T1000 (cell line): ENCODE results near the gene SFXN3.

Source experiments
- DNase-seq: peaks from one replicate; lab custom pipeline; 2025; ENCODE audit warnings: mixed read lengths; lab: John Stamatoyannopoulos, UW

SFXN3 gene

GRCh38 chr10:101072923-101073322 lies 41.9 kb downstream of the SFXN3 start:
- no peak for DNase-seq

DNA sequence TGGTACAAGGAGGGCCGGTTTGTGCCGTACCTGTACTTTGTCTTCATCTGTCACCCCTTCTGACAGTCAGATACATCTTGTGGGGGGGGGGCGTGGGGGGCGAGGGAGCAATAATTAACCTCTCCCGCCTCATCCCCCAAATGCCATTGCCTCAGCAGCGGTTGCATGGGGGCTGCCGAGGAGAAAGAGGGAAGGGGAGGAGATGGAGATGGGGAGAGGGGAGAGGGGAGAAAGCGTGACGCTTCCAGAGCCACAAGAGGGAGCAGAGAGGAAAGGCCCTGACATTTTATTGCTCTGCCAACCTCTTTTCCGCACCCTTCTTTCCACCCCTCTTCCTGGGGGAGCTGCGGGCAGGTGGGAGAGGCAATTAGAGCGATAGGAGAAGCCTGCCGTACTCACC lies 42.6 kb downstream of the SFXN3 start:
- DNase-seq, result no peak

- no peak for DNase-seq
These were observed 44.7 kb downstream of the SFXN3 start for GRCh38 chr10:101075775-101076174.

DNA sequence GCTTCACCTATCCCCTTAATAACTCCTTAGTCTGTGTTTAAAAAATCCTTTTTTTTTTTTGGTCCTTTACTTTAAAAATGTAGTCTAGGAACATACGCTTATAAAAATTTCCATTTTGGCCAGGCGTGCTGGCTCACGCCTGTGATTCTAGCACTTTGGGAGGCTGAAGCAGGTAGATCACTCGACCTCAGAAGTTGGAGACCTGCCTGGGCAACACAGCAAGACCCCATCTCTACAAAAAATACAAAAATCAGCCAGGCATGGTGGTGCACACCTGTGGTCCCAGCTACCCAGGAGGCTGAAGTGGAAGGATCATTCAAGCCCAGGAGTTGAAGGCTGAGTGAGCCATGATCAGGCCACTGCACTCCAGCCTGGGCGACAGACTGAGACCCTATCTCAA lies 45.6 kb downstream of the SFXN3 start:
- no peak for DNase-seq

DNA sequence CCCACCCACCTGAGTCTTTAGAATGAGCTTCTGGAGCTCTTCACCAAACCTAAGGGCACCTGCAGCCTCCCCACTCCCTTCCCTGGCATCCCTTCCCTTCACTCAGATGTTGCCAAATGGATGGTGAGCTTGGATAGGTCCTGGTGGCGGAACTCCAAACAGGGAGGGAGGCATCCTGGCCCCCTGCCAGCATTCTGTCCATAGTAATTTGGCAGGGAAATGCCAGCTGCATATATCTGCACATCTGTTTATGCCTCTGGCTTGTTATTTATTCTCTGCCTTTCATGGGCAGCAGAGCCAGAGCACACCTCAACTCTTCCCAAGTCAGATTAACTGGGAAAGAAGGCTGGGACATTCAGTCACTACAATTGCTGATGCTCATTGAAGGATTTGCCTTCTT lies 48.8 kb downstream of the SFXN3 start:
- DNase-seq, result no peak

- no peak for DNase-seq
These were observed 50.2 kb downstream of the SFXN3 start for GRCh38 chr10:101080933-101081931.

DNA sequence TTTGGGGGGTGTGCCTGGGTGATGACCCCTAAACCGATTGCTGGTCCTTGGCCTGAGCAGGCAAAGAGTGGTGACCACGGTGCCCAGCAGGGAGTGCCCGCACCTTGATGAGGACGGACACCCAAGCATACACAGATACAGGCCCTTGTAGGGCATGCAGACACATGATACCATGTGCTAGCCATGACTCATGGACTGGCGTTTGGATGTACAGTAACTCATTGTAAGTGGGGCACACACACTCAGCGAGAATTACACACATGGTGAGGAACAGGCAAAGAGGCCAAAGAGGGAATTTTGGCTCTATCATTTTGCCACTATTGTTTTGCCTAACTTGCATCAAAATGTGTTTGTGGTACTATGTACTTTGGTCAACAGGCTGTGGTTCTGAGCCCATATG lies 54.8 kb downstream of the SFXN3 start:
- no peak for DNase-seq

DNA sequence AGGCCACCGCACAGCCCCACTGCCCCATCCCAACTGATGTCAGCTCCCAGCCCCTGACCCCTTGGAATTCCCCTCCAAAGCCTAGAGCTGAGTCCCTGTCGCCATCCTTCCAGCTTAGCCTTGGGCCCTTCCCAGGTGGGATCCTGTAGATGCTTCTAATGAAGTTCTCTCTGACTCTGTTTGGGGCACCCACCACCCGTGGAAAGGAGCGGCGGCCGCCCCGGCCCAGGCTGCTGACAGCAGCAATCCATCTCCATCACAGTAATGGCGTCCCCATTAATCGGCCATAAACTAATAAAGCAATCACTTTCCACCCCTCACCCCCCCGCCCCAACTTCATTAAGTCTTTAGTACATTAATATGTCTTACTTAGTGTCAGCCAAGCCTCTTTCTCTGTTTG lies 56.3 kb downstream of the SFXN3 start:
- no peak for DNase-seq

DNA sequence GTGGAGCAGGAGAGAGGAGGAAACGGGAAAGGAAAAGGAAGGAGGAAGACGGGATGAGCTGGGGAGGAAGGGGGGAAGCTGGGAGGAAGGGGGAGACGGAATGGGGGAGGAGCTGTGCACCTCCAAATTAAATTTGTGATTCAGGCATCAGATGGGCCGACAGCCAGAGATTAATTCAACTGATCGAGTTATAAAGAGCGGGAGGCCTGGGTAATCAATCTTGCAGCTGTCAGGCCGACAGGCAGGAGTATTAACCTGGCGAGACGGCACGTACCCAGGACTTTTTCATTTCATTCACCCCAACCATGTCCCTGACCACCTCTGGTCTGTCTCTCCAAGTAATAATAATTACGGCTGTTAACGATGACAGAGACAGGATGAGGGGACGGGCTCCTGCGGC lies 56.9 kb downstream of the SFXN3 start:
- no peak for DNase-seq

DNA sequence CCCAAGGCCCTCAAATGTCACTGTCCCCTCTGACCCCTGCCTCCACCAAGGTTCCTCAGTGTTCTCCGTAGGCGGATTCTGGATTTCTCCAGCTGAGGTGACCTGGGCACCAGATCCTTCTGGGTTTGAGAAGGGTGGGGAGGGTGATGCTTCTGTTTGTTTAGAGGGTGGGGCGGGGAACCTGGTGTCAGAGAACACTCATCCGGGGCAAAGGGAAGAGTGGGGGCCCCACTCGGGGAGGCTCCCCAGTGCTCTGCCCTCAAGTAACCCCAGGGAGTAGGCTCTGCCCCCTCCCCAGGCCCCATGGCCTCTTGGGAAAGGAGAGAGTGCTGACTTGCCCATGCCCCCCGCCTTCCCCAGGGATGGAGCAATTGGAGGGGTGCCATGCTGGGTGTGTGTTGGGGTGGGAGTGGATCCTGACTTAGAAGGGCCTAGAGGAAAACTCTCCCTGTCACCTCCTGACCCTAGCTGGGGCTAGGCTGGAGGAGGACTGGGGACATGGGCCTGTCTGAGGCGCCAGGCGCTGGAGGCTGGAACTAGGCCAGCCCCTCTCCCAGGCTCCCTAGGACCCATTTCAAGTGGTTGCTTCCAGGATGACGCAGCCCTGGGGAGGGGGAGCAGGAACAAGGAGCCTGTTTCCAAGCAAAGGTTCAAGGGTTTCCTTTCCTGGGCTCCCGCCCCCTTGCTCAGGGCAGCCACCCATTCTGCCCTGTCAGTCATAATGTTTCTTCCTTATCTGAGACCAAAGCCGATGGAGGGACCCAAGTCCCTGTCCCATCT lies 58.7 kb downstream of the SFXN3 start:
- DNase-seq, result no peak

DNA sequence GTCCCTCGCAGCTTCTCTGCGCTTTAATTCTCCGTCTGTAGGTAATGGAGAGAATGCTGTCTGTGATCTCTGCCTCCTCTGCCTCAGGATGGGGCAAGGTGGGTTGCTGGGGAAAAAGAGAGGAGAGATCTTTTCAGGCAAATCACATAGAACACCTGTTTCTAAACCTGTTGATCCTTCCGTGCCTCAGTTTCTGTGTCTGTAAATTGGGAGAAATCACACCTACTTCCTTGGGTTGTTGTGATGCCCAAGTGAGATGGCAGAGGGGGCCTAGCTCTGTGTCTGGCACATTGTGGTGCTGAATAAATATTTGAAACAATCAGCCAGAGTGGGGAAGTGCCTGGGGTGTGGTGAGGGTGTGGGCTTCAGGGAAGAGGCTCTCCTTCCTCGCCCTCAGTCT lies 59.6 kb downstream of the SFXN3 start:
- DNase-seq, result no peak
